Central memory CD8-positive, alpha-beta T cell (primary cell): Measurements from ENCODE around the gene NAGA.
A peak's percentile ranks its signal among the peaks of the same experiment; 100 is the strongest.
"Not testable (repeated sequence)": the region's sequence is repeated elsewhere in the genome, so short reads cannot be mapped to it uniquely, and the experiment has no call there.

ENCODE experiments used
- ATAC-seq: fragments of 150-1000 bp; cut with Tn5 transposase; replicated peaks from 2 replicates; pipeline ENCODE4 v1.10.0; 2022; ENCODE audit warnings: mild to moderate bottlenecking, moderate FRiP score, moderate number of reproducible peaks; ENCODE audit not compliant: poor library complexity, severe bottlenecking; ENCODE audit errors: extremely low read depth
- DNase-seq, 2 donors: peaks; one replicate each; pipeline ENCODE4 v3.0.0; 2021; ENCODE audit warnings: low spot score in 2 of 2
- H3K27ac Mint-ChIP-seq: one replicate; pipeline ENCODE4 v1.8.0; 2022; ENCODE audit warnings: low read depth, mild to moderate bottlenecking, moderate library complexity, mixed read lengths
- H3K27me3 Mint-ChIP-seq: one replicate; pipeline ENCODE4 v1.8.0; 2022; ENCODE audit warnings: mixed read lengths
- H3K36me3 Mint-ChIP-seq: one replicate; pipeline ENCODE4 v1.8.0; 2022; ENCODE audit warnings: mild to moderate bottlenecking, moderate library complexity, mixed read lengths; ENCODE audit not compliant: insufficient read depth
- H3K4me1 Mint-ChIP-seq: one replicate; pipeline ENCODE4 v1.8.0; 2022; ENCODE audit warnings: mixed read lengths
- H3K4me3 Mint-ChIP-seq: one replicate; pipeline ENCODE4 v1.8.0; 2022; ENCODE audit warnings: mild to moderate bottlenecking, moderate library complexity, mixed read lengths
- H3K9me3 Mint-ChIP-seq: one replicate; pipeline ENCODE4 v1.8.0; 2022; ENCODE audit warnings: mixed read lengths

Gene NAGA

DNA sequence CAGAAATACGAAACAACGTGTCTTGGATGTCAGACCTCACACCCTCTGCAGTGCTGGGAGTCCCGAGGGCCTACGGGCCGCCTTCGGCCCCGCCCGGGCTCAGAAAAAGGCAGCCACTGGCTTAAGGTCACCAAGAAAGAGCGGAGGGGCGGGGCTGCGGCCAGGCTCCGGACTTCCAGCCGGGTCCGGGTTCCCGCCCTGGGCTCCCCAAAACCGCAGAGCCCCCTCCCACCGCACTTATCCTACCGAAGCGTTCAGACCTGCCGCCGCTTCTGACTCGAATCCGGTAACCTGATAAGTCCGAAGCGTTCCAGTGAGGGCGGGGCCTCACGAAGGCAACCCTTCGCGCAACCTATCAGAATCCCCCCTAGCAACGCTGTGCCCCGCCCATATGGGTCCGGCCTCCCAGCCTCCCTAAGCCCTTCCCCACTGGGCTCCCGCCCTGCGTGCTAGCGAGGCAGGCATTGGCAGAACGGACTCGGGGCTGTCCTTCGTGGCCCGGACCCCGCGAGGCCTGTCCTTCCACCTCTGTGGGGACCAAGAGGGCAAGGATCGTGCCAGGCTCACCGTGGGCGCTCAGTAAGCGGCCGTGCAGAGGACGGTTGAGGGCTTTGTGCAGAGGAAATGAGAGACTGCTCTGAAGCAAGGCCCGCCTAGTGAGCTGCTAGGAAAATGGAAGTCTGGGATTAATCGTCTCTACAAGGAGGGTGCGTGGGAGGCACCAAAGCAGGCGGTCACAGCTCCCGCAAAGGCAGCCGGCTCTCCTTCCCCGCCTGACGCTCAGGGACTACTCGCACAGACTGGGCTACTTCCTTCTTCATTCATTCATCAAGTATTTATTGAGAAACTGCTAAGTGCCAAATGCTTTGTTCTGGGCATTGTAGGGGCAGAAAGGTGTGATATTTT is at the start of gene NAGA:
Gene NAGA (minus strand): TSS at position 296 of the 906 bp plus-strand sequence. CDS start 515 bp downstream, outside the sequence.
- Mint-ChIP-seq H3K4me1 (peaks cover 39% of the 10 kb centered on the region), H3K27me3 (no peaks in the 10 kb centered on the region), H3K4me3 (peak within 1 kb of the TSS; percentile 94)

DNA sequence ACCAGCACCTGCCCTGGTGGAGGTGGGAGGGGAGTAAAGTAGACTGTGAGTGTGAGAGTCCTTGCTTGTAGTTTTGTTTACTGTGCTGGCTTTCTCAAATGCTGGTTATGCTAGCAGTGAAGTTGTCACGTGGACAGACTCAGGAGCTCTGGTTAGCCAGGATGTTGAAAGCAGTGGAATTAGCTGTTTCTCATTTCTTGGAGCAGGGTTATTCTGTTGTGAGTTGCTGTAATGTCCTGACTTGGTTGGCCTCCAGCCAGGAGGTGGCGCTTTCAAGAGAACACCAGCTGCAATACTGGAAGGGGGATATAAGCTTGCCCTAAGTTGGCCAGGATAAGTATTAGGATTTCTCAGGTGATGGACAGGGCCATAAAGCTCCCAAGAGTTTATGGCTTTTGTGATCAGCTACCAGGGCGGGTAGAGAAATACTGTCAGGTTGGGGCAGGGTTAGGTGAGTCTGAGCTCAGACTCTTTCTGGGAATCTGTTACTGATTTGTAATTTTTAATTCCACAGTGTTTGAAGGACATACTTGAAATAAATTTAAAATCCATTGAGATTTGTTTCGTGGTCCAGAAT is 46.3 kb upstream of the NAGA start:
- H3K4me1 Mint-ChIP-seq, result peaks cover 32% of the 10 kb centered on the region
- H3K27me3 Mint-ChIP-seq, result no peaks in the 10 kb centered on the region
- no peak for ATAC-seq
- no peak overlapping the region for H3K27ac Mint-ChIP-seq
- peaks cover 8% of the 10 kb centered on the region for H3K9me3 Mint-ChIP-seq
- no peak overlapping the region for H3K4me3 Mint-ChIP-seq
- no peaks in the 10 kb centered on the region for H3K36me3 Mint-ChIP-seq
- no peak for DNase-seq

More for the DNA sequence above, at the start of gene NAGA:
- Mint-ChIP-seq H3K9me3 (no peaks in the 10 kb centered on the region), H3K27ac (peak within 1 kb of the TSS; percentile 87), H3K36me3 (peaks cover 6% of the 10 kb centered on the region)
- peak; percentile 84 for DNase-seq
- peak; percentile 99 for ATAC-seq

DNA sequence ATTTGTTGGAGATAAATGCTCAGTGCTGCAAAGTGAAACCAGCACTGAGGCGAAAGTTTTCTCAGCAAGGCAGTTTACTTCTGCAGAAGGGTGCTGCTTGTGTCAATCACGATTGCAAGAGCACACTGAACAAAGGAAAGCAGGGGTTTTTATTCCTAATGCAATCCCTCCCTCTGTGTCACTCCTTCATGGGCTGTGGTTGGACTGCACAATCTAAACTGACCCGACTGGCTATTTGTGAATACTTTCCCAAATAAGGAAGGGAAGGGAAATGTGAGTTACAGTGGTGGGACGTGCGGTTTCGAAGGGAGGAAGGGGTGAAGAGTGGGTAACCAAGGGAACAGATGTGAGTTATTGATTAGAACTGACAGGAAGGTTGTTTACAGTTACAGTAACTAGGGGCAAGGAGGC is 44.8 kb upstream of the NAGA start:
- not testable (repeated sequence) for H3K27me3 Mint-ChIP-seq, H3K36me3 Mint-ChIP-seq, H3K27ac Mint-ChIP-seq, H3K4me3 Mint-ChIP-seq, DNase-seq, H3K9me3 Mint-ChIP-seq, ATAC-seq
- peaks cover 18% of the 10 kb centered on the region for H3K4me1 Mint-ChIP-seq

DNA sequence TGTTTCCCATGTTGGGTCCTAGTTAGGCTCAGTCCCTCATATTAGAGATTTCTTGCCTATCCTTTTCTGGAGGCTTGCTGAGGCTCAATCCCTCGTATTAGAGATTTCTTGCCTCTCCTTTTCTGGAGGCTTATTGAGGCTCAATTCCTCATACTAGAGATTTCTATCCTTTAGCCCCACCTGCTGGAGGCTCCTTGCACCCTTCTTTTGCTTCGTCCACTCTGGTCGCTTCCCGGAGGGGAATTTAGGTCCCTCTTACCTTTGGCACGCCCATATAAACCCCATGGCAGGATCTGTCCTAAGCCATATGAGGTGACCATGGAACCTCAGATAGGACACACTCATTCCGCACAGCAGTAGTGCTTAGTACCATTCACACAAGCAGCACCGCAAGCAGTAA is 44.1 kb upstream of the NAGA start:
- H3K4me1 Mint-ChIP-seq, result peaks cover 11% of the 10 kb centered on the region
- H3K27ac Mint-ChIP-seq, result no peak overlapping the region
- no peaks in the 10 kb centered on the region for H3K36me3 Mint-ChIP-seq
- no peak for ATAC-seq
- DNase-seq, result no peak
- H3K4me3 Mint-ChIP-seq, result no peak overlapping the region
- peaks cover 8% of the 10 kb centered on the region for H3K9me3 Mint-ChIP-seq
- H3K27me3 Mint-ChIP-seq, result no peaks in the 10 kb centered on the region

DNA sequence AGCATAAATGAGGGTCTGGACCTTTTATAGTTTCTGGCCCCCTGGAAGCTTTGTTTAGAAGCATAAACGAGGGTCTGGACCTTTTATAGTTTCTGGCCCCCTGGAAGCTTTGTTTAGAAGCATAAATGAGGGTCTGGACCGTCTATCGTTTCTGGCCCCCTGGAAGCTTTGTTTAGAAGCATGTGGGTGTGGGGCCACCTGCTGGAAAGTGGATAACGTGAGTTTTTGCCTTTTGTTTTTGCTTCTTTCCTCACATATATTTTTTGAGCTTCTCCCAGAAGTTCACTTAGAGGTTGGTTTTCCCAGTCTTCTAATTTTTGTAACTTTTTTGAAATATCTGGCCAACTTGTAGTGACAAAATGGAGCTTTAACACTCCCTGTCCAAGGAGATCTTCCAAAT is 42.2 kb upstream of the NAGA start:
- H3K27me3 Mint-ChIP-seq, DNase-seq, ATAC-seq, H3K4me3 Mint-ChIP-seq, H3K4me1 Mint-ChIP-seq, H3K9me3 Mint-ChIP-seq, H3K27ac Mint-ChIP-seq, H3K36me3 Mint-ChIP-seq: not testable (repeated sequence)

GRCh38 chr22:42111798-42112197 is 41.2 kb upstream of the NAGA start:
- Mint-ChIP-seq H3K4me1 (no peaks in the 10 kb centered on the region), H3K9me3 (peaks cover 8% of the 10 kb centered on the region), H3K4me3 (no peak overlapping the region), H3K27ac (no peak overlapping the region), H3K27me3 (no peaks in the 10 kb centered on the region), H3K36me3 (no peaks in the 10 kb centered on the region)
- ATAC-seq (no peak), DNase-seq (no peak)

DNA sequence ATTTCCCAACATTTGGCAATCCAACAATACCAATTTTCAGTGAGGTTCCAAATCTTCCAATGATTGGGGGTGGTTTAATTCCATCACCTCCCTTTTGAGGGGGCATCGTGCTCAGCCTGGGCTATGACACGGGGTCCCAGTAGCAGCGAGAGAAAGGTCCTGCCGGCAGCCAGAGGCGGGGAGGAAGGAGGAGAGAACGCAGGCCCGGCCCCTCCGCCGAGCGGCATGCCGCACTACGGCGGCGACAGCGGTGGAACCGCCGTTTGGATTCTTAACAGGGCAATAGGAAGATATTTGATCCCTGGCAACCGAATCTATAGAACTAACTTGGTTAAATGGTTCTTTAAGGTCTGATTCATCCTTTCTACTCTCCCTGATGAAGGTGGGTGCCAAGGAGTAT is 38.2 kb upstream of the NAGA start:
- DNase-seq, result no peak
- H3K4me3 Mint-ChIP-seq, result no peak overlapping the region
- H3K9me3 Mint-ChIP-seq, result peaks cover 4% of the 10 kb centered on the region
- H3K4me1 Mint-ChIP-seq, result no peaks in the 10 kb centered on the region
- H3K27me3 Mint-ChIP-seq, result no peaks in the 10 kb centered on the region
- H3K36me3 Mint-ChIP-seq, result peaks cover 3% of the 10 kb centered on the region
- no peak for ATAC-seq
- H3K27ac Mint-ChIP-seq, result no peak overlapping the region

GRCh38 chr22:42104332-42104860 is 33.8 kb upstream of the NAGA start:
- not testable (repeated sequence) for H3K4me3 Mint-ChIP-seq

GRCh38 chr22:42101199-42101598 is 30.6 kb upstream of the NAGA start:
- DNase-seq (no peak), ATAC-seq (no peak)
- Mint-ChIP-seq H3K4me1 (no peaks in the 10 kb centered on the region), H3K4me3 (no peak overlapping the region), H3K27me3 (no peaks in the 10 kb centered on the region), H3K27ac (no peak overlapping the region), H3K36me3 (peaks cover 3% of the 10 kb centered on the region), H3K9me3 (peaks cover 9% of the 10 kb centered on the region)

More at GRCh38 chr22:42104332-42104860, 33.8 kb upstream of the NAGA start:
- not testable (repeated sequence) for H3K9me3 Mint-ChIP-seq, H3K27ac Mint-ChIP-seq, H3K27me3 Mint-ChIP-seq, DNase-seq, ATAC-seq, H3K36me3 Mint-ChIP-seq, H3K4me1 Mint-ChIP-seq

- peak overlapping the region; percentile 97 for H3K27ac Mint-ChIP-seq
- H3K36me3 Mint-ChIP-seq, result peaks cover 23% of the 10 kb centered on the region
- H3K9me3 Mint-ChIP-seq, result no peaks in the 10 kb centered on the region
- DNase-seq (no peak), ATAC-seq (no peak)
- H3K27me3 Mint-ChIP-seq, result no peaks in the 10 kb centered on the region
- peaks cover 26% of the 10 kb centered on the region for H3K4me1 Mint-ChIP-seq
- peak overlapping the region; percentile 98 for H3K4me3 Mint-ChIP-seq
Measured at GRCh38 chr22:42091455-42091782, 20.8 kb upstream of the NAGA start.

DNA sequence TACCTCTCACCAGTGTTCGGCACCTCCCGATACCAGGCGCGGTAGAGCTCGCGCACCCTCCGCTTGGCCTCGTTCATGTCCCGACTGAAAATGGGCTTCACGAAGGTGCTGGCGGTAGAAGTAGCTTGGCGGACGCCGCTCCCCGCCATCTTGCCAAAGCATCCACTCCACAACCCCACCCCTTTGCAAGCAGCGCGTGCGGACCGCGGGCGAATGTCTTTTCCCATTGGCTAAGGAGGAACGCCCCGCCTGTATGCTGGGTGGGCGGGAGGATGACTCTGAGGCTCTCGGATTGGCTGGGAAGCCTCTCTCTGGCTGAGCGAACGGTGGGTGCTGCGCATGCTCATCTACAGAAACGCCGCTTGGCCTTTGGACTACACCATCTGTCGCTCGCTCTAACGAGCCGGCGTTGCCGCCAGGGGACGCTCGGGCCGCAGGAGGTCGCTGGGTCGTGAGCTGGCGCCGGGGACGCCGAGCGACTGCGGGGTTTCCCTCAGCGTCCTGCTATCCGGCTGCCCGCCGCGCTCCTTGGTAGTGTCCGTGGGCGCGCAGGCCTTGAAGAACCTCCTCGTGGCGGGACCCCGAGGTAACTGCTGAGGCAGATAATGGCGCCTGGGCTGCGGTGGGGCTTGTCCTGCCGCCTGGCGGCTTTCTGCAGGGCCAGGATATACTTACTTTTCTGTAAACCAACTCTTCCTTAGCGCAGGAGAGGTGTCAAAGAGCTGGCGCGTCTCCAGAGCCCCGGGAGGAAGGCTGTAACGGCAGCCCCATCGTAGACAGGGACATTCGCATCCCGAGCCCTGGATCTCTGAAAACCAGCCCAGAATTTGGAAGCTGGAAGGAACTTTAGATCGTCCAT is 20.2 kb upstream of the NAGA start, which contains the start of gene NDUFA6:
Gene NDUFA6 (minus strand): TSS at position 177 of the 859 bp plus-strand sequence. CDS start 28 bp downstream, at position 149.
- H3K27ac Mint-ChIP-seq, result peak within 1 kb of the TSS; percentile 97

DNA sequence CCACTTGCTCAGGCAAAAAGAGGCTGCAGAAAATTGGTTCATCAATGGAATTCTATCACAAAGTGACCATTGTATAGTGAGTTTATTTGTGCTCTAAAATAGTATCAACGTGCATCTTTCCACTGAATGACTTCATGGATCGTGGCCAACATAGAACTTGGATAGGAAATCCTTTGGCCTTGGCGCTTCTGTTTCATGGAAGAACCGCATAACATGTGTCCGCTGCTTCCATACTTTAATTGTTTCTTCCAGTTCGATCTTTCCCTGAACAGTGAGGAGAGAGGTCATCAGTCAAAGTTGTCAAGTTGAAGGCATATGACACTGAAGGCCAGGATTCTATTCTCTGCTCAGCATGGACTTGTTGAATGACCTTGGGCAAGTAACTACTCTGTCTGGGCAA is 15.4 kb upstream of the NAGA start:
- peaks cover 44% of the 10 kb centered on the region for H3K36me3 Mint-ChIP-seq
- no peaks in the 10 kb centered on the region for H3K27me3 Mint-ChIP-seq
- H3K4me3 Mint-ChIP-seq, result no peak overlapping the region
- peaks cover 21% of the 10 kb centered on the region for H3K4me1 Mint-ChIP-seq
- no peak for ATAC-seq
- DNase-seq, result no peak
- no peak overlapping the region for H3K27ac Mint-ChIP-seq
- H3K9me3 Mint-ChIP-seq, result no peaks in the 10 kb centered on the region

More for the DNA sequence above, 20.2 kb upstream of the NAGA start, which contains the start of gene NDUFA6:
- DNase-seq (peak; percentile 91 to 98), ATAC-seq (peak; percentile 89)
- Mint-ChIP-seq H3K27me3 (no peaks in the 10 kb centered on the region), H3K9me3 (no peaks in the 10 kb centered on the region), H3K36me3 (peaks cover 26% of the 10 kb centered on the region), H3K4me3 (peak within 1 kb of the TSS; percentile 98), H3K4me1 (peaks cover 26% of the 10 kb centered on the region)
